Epithelial cell of esophagus (primary cell): ENCODE measurements around the gene LRRC32.

ENCODE experiments used
- DNase-seq: peaks from one replicate; pipeline ENCODE4 v3.0.0; 2010; ENCODE audit warnings: low read depth
- H3K4me3 ChIP-seq: 2 replicates; pipeline ENCODE4 v1.5.1; 2011; ENCODE audit warnings: mild to moderate bottlenecking, low read length, control low read depth
- CTCF ChIP-seq: IDR thresholded peaks from 2 replicates; pipeline ENCODE4 v1.5.1; 2011; ENCODE audit warnings: low read depth, mild to moderate bottlenecking, low read length, control low read depth, inconsistent platforms; ENCODE audit not compliant: insufficient read depth; ENCODE audit errors: missing control alignments

Gene LRRC32

GRCh38 chr11:76680518-76681425, 10.2 kb upstream of the LRRC32 start:
- peak; percentile 78 for TF ChIP-seq CTCF
- DNase-seq = peak; percentile 64
- no peak overlapping the region for H3K4me3 ChIP-seq

GRCh38 chr11:76678321-76678720, 7.8 kb upstream of the LRRC32 start:
- DNase-seq = no peak
- H3K4me3 ChIP-seq = no peak overlapping the region
- TF ChIP-seq CTCF = no peak

- H3K4me3 ChIP-seq = no peak overlapping the region
- no peak for DNase-seq
- no peak for TF ChIP-seq CTCF
Measured at GRCh38 chr11:76677458-76677765, 6.9 kb upstream of the LRRC32 start.

- no peak for TF ChIP-seq CTCF
- no peak overlapping the region for H3K4me3 ChIP-seq
- no peak for DNase-seq
Measured at GRCh38 chr11:76676636-76677457, 6.3 kb upstream of the LRRC32 start.

- DNase-seq = no peak
- TF ChIP-seq CTCF = no peak
- H3K4me3 ChIP-seq = no peak overlapping the region
Measured at GRCh38 chr11:76674517-76675400, 4.2 kb upstream of the LRRC32 start.
